OCI-LY1 (cell line): ENCODE results near the gene HOXC10.

Experiments used
- H2AFZ ChIP-seq: fragments of 200-600 bp; sonication (generic), shearing (Covaris generic); 2 replicates; pipeline ENCODE4 v1.6.0; 2014; ENCODE audit warnings: antibody characterized with exemption, mild to moderate bottlenecking, low read length
- H3F3A ChIP-seq: fragments of 200-600 bp; sonication (generic), shearing (Covaris generic); 2 replicates; pipeline ENCODE4 v1.6.0; 2014; ENCODE audit warnings: mild to moderate bottlenecking, antibody characterized with exemption, low read length, moderate library complexity; ENCODE audit not compliant: insufficient read depth
- H3K27ac ChIP-seq: fragments of 200-600 bp; sonication (generic); 2 replicates; pipeline ENCODE4 v1.5.1; 2014; ENCODE audit warnings: low read length, mixed run types, mild to moderate bottlenecking, low read depth; ENCODE audit not compliant: poor library complexity, severe bottlenecking
- H3K27me3 ChIP-seq: fragments of 200-600 bp; sonication (generic); 2 replicates; pipeline ENCODE4 v1.6.0; 2014; ENCODE audit warnings: antibody characterized with exemption, mild to moderate bottlenecking, low read length, moderate library complexity; ENCODE audit not compliant: insufficient read depth
- H3K36me3 ChIP-seq: fragments of 200-600 bp; sonication (generic); 2 replicates; pipeline ENCODE4 v1.6.1; 2014; ENCODE audit warnings: mild to moderate bottlenecking, antibody characterized with exemption, low read length, moderate library complexity, mixed read lengths; ENCODE audit not compliant: insufficient read depth
- H3K4me1 ChIP-seq: fragments of 200-600 bp; sonication (generic); 2 replicates; pipeline ENCODE4 v1.5.1; 2014; ENCODE audit warnings: mild to moderate bottlenecking, low read length, moderate library complexity; ENCODE audit not compliant: insufficient read depth, severe bottlenecking
- H3K4me2 ChIP-seq: fragments of 200-600 bp; sonication (generic), shearing (Covaris generic); 2 replicates; pipeline ENCODE4 v1.6.1; 2014; ENCODE audit warnings: low read length
- H3K4me3 ChIP-seq: fragments of 200-600 bp; sonication (generic); 2 replicates; pipeline ENCODE4 v1.5.1; 2014; ENCODE audit warnings: low read length, low read depth, mild to moderate bottlenecking, mixed read lengths; ENCODE audit not compliant: poor library complexity, severe bottlenecking
- H3K79me2 ChIP-seq: fragments of 200-600 bp; shearing (Covaris generic); 2 replicates; pipeline ENCODE4 v1.6.1; 2016; ENCODE audit warnings: mixed run types, low read length, mixed read lengths; ENCODE audit not compliant: insufficient read depth
- H3K9ac ChIP-seq: fragments of 200-600 bp; sonication (generic), shearing (Covaris generic); 2 replicates; pipeline ENCODE4 v1.6.1; 2014; ENCODE audit warnings: mild to moderate bottlenecking, low read length, mixed read lengths
- H3K9me2 ChIP-seq: fragments of 200-600 bp; sonication (generic), shearing (Covaris generic); 2 replicates; pipeline ENCODE4 v1.6.1; 2014; ENCODE audit warnings: low read depth, mild to moderate bottlenecking, low read length, mixed read lengths
- H3K9me3 ChIP-seq: fragments of 200-600 bp; shearing (Covaris generic); 2 replicates; pipeline ENCODE4 v1.6.1; 2014; ENCODE audit warnings: low read length, mixed read lengths
- H4K20me1 ChIP-seq: fragments of 200-600 bp; sonication (generic), shearing (Covaris generic); 2 replicates; pipeline ENCODE4 v1.6.0; 2016; ENCODE audit warnings: mild to moderate bottlenecking, low read length; ENCODE audit not compliant: insufficient read depth
- EZH2 ChIP-seq: fragments of 200-600 bp; sonication (generic), shearing (Covaris generic); IDR thresholded peaks from 2 replicates; pipeline ENCODE4 v1.8.0; 2017; ENCODE audit warnings: borderline replicate concordance, mixed run types, mild to moderate bottlenecking, antibody characterized with exemption, low read length, moderate library complexity, mixed read lengths
- TF ChIP-seq, protein P1 (sequence below): fragments of 200-600 bp; sonication (generic), shearing (Covaris generic); IDR thresholded peaks from 2 replicates; pipeline ENCODE4 v1.5.1; 2017; ENCODE audit warnings: mild to moderate bottlenecking, antibody characterized with exemption, low read length, moderate library complexity, mixed read lengths

The HOXC10 gene

DNA sequence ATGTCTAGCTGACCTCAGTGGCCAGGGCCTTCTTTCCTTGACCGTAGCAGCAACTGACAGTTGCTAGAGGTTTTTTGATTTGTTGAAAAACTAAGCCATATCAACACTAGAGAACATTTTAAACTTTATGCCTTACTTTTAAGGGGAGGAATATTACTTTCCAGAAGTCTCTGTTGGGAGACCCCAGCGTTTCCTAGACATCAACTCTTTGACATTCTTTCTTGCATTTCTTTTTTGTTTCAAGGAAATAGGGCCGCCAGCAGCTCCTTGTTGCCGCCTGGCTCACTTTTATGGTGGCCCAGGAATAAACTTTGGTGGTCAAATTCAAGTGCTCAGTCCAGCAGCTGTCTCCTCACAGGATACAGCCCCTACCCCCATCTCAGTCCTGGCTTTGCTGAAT, 14.5 kb upstream of the HOXC10 start:
- Histone ChIP-seq H3K27ac (no peak overlapping the region), H3K4me1 (no peaks in the 10 kb centered on the region), H3K9me3 (no peaks in the 10 kb centered on the region), H3K4me2 (no peak overlapping the region), H3K9ac (no peak overlapping the region), H3K9me2 (no peaks in the 10 kb centered on the region), H3K36me3 (no peaks in the 10 kb centered on the region), H3K4me3 (no peak overlapping the region), H4K20me1 (no peaks in the 10 kb centered on the region), H3K79me2 (no peaks in the 10 kb centered on the region), H2AFZ (no peak overlapping the region), H3K27me3 (peaks cover 7% of the 10 kb centered on the region; the same call in 1 of the 2 replicates), H3F3A (no peaks in the 10 kb centered on the region)
- TF ChIP-seq EZH2: no peak
- TF ChIP-seq, protein P1, sequence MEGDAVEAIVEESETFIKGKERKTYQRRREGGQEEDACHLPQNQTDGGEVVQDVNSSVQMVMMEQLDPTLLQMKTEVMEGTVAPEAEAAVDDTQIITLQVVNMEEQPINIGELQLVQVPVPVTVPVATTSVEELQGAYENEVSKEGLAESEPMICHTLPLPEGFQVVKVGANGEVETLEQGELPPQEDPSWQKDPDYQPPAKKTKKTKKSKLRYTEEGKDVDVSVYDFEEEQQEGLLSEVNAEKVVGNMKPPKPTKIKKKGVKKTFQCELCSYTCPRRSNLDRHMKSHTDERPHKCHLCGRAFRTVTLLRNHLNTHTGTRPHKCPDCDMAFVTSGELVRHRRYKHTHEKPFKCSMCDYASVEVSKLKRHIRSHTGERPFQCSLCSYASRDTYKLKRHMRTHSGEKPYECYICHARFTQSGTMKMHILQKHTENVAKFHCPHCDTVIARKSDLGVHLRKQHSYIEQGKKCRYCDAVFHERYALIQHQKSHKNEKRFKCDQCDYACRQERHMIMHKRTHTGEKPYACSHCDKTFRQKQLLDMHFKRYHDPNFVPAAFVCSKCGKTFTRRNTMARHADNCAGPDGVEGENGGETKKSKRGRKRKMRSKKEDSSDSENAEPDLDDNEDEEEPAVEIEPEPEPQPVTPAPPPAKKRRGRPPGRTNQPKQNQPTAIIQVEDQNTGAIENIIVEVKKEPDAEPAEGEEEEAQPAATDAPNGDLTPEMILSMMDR: no peak

DNA sequence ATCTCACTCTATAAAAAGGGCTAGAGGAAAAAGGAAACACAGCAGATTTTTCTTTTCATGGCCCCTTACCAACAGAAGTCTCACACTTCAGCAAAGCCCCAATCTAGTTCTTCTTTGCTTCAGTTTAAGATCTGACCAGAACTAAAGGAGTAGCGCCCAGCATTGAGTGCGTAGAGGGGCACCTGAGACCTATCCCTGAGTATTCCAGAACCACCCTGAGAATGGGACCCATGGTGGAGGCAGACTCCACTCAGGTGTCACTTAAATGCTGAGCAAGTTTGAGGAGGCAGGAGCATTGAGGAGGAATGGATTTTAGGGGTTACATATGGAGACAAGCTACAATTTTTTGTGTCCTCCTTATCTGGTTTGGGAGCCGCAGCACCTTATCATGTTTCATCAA, 13.8 kb upstream of the HOXC10 start:
- TF ChIP-seq, protein P1: no peak
- TF ChIP-seq EZH2: no peak
- no peaks in the 10 kb centered on the region for H3K79me2 ChIP-seq
- peaks cover 7% of the 10 kb centered on the region; the same call in 1 of the 2 replicates for H3K27me3 ChIP-seq

DNA sequence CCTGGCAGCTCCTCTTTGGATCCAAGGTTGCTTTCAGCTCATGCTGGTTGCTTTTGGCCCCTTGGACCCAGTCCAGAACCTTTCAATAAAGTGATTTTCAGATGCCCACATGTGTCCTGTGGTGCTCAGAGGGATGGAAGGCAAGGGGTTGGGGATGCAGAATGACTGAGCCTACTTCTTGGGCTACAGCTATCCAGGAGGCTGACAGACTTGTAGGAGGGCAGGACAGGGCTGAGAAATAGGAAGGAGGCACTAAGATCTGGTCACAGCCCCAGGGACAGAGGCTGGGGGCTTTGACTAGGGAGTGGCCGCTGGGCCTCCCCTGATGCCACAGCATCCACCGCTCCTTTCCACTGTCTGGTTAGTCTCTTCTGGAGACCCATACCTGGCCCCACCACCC, 13.3 kb upstream of the HOXC10 start:
- Histone ChIP-seq H3K9me2 (no peaks in the 10 kb centered on the region), H3F3A (no peaks in the 10 kb centered on the region), H3K36me3 (no peaks in the 10 kb centered on the region), H3K4me1 (no peaks in the 10 kb centered on the region), H3K9ac (no peak overlapping the region), H3K4me3 (no peak overlapping the region), H4K20me1 (no peaks in the 10 kb centered on the region), H2AFZ (no peak overlapping the region), H3K9me3 (no peaks in the 10 kb centered on the region), H3K27ac (no peak overlapping the region), H3K4me2 (no peak overlapping the region), H3K27me3 (peaks cover 7% of the 10 kb centered on the region; the same call in 1 of the 2 replicates), H3K79me2 (no peaks in the 10 kb centered on the region)
- TF ChIP-seq, protein P1: no peak

More for the DNA sequence above, 13.8 kb upstream of the HOXC10 start:
- H4K20me1 ChIP-seq: no peaks in the 10 kb centered on the region
- H2AFZ ChIP-seq: no peak overlapping the region
- H3K27ac ChIP-seq: no peak overlapping the region
- no peak overlapping the region for H3K4me2 ChIP-seq
- no peak overlapping the region for H3K4me3 ChIP-seq
- H3K36me3 ChIP-seq: no peaks in the 10 kb centered on the region
- H3K9me2 ChIP-seq: no peaks in the 10 kb centered on the region
- no peaks in the 10 kb centered on the region for H3F3A ChIP-seq
- no peak overlapping the region for H3K9ac ChIP-seq
- H3K9me3 ChIP-seq: no peaks in the 10 kb centered on the region
- H3K4me1 ChIP-seq: no peaks in the 10 kb centered on the region
